Prostate gland (tissue), 2 donors: ENCODE data around the gene SPTBN4.

Source experiments
- CTCF ChIP-seq, 4 experiments: fragments of 200-600 bp in 2 of 4; fragments of 450-650 bp in 2 of 4; sonication (generic) in 2 of 4; IDR thresholded peaks; 1 replicate in 3 of 4; 2 replicates in 1 of 4; pipeline ENCODE4 v1.5.1; 2016 to 2019; ENCODE audit warnings: antibody characterized with exemption in 4 of 4, mild to moderate bottlenecking in 2 of 4, moderate library complexity in 2 of 4
- POLR2A ChIP-seq: fragments of 450-650 bp; IDR thresholded peaks from one replicate; pipeline ENCODE4 v1.6.1; 2016; ENCODE audit warnings: antibody characterized with exemption, mild to moderate bottlenecking

- TF ChIP-seq CTCF (IDR thresholded peaks at IDR 0.05) (no peak), POLR2A (no peak)
Observed at GRCh38 chr19:40512110-40512472, 45.3 kb downstream of the SPTBN4 start.
